HG02798 (cell line): Measurements from ENCODE around the gene SRPK2.
A peak's percentile ranks its signal among the peaks of the same experiment; 100 is the strongest.
"Not testable (repeated sequence)": the region's sequence is repeated elsewhere in the genome, so short reads cannot be mapped to it uniquely, and the experiment has no call there.

ENCODE experiments used
- ATAC-seq: cut with Tn5 transposase; IDR thresholded peaks from one replicate; pipeline ENCODE4 v1.9.1; 2021; ENCODE audit warnings: mild to moderate bottlenecking; ENCODE audit not compliant: unreplicated experiment, poor library complexity

The SRPK2 gene

GRCh38 chr7:105204520-105204919 lies 184.2 kb downstream of the SRPK2 start:
- ATAC-seq, result no peak

DNA sequence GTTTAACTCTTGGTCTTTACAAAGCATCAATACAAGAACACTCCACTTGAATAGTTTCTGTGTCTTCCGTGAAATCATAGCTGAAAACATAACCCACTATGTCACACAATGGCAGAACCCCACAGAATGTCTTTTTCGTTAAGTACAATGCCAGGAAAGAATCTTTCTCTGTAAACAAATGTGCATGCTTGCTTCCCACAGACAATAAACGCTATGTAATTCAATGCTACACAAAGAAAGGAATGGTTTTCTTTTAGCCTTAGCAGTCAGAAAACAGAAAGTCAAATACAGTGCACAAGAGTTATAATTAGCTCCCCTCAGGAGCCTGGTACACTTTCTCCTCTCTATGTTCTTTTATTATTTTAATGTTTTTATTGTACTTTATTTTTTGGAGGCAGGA lies 186.1 kb downstream of the SRPK2 start:
- ATAC-seq, result no peak

- no peak for ATAC-seq
Measured at GRCh38 chr7:105199386-105199785, 189.3 kb downstream of the SRPK2 start.

- ATAC-seq, result no peak
Measured at GRCh38 chr7:105198223-105198622, 190.5 kb downstream of the SRPK2 start.

GRCh38 chr7:105196473-105196872 lies 192.2 kb downstream of the SRPK2 start:
- no peak for ATAC-seq

GRCh38 chr7:105195891-105196290 lies 192.8 kb downstream of the SRPK2 start:
- no peak for ATAC-seq

DNA sequence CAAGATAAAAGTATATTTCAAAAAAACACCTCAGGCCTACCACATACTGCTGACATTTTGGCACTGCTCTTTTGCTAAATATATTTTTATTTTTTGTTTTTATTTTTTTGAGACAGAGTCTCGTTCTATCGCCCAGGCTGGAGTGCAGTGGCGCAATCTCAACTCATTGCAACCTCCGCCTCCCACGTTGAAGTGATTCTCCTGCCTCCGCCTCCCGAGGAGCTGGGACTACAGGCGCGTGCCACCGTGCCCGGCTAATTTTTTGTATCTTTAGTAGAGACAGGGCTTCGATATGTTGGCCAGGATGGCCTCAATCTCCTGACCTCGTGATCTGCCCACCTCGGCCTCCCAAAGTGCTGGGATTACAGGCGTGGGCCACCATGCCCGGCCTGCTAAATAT lies 193.8 kb downstream of the SRPK2 start:
- ATAC-seq, result not testable (repeated sequence)

- no peak for ATAC-seq
Measured at GRCh38 chr7:105191331-105191730, 197.4 kb downstream of the SRPK2 start.

DNA sequence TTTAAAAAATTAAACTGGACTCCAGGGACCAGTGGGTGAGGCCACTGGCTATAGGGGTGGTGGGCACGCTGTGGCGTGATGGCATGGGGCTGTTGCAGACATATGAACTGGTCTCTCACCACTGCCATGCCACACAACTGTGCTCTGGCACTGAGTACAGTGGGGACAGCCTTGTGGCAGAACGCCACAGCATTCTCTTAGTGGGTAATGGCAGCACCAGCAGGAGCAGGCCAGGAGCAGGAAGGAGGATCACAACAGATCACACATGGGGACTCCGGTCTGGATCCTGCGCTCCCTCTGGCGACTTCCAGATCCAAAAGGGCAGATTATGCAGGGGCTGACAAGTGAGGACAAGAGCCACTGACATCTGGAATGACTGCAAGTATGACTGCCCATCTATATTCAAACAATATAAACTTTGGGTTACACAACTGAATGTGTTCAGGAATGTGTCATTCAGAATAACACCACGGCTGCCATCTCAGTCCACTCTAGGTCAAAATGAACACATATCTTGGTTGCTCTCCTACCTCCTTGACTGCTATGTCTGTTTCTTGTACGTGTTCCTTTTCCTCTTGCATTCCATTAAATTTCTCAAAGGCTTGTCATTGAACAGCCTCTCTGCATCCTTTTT lies 198.7 kb downstream of the SRPK2 start:
- ATAC-seq, result no peak

DNA sequence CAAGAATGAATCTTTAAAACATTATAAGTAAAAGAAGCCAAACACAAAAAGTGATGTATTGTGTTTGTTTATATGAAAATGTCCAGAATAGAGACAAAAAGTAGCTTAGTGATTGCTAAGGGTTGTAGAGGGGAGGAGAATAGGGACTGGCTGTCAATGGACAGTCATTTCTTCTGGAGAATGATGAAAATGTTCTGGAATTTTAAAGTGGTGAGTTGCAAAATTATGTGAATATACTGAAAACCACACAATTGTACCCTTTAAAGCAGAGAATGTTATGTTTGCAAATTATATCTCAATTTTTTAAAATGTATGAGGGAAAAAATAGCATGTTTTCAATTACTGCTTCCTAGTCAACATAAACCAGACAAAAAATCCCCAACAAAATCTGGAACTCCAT lies 200.5 kb downstream of the SRPK2 start:
- ATAC-seq, result no peak

DNA sequence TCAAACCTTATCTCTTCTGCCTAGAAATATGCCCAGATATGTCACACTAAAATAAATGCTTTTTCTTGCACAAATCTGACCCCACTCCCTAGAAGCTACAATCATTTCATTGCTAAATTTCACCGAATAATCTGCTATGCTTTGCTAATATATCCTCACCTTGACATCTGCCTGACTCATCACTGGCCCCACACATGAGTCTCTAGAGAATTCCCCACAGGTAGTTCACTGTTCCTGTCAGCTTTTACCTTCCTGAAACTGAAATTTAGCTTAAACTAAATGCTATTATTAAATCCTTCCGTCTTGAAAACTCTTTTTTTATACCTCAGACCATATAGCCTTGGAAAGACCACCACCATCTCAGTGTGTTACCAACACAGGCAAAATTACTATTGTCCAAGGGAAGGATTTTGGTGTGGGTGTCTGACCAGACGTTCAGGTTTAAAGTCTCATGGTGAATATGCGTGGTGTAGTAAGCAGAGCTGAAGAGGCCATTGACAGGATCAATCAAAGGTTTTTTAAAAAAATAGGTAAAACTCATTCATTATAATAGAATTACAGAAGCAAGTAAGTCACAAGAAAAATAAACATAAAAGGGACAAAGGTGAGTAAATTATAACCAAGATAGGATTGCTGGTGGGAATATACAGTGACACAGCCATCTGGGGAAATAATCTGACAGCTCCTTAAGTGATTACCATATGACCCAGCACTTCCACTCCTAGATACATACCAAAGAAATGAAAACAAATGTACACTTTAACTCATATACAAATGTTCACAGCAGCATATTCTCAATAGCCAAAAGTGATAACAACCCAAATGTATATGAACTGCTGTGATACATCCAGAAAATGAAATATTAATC lies 201.2 kb downstream of the SRPK2 start:
- peak; percentile 57 for ATAC-seq

- ATAC-seq, result no peak
Measured at GRCh38 chr7:105185290-105186010, 203.3 kb downstream of the SRPK2 start.

- ATAC-seq, result no peak
Measured at GRCh38 chr7:105180002-105180401, 208.7 kb downstream of the SRPK2 start.

- no peak for ATAC-seq
Measured at GRCh38 chr7:105178928-105179541, 209.7 kb downstream of the SRPK2 start.

DNA sequence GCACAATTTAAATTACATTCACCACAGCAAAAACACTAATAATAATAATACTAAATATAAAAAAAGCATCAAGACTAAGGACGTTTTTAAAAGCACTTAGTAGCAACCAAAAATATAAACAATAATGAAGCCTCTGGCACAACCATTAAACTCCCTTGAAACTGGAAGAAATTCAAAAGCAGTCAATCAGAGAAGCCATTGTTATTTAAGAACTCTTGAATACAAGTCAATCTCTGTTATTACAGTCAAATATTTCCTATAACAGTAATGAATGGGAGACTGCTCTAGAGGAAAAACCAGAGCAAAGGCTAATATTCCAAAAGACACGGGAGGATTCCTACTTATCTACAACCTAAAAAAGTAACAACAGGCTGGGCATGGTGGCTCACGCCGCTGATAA lies 210.5 kb downstream of the SRPK2 start:
- ATAC-seq, result no peak

GRCh38 chr7:105177026-105177425 lies 211.7 kb downstream of the SRPK2 start:
- no peak for ATAC-seq

DNA sequence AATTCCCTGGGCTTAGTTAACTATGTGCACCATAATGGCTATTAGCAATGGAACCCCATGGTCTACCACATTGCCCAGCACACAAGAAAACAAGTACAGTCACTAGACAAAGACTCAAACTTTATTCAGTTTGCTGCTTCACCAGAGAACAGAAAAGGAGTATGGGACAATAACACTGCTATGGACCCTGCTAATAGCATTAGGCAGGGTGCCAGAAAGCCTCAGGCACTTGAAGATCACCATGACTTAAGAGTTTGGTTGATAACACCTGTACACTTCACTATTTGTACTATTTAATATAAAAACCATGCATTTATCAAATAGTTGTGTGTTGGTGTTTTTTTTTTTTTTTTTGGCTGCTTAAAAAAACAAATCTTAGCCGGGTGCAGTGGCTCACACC lies 215.1 kb downstream of the SRPK2 start:
- ATAC-seq, result no peak

DNA sequence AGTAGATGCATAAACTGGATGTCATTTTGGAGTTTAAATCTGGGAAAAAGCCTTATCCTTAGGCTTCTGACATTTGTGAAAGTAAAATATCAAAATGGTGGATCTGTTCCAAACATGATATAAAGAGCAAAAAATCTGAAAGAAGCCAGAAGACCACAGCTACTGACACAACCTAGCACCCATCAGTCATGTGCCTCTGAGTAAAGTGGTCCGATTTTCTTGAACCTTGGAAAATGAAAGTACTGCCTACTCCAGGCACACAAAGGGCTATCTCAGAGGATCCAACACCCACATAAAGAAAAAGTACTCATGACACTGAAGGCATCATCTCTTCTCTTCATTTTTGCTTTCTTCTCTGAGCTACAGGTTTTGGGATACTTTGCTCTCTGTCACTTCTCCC lies 224.0 kb downstream of the SRPK2 start:
- no peak for ATAC-seq

DNA sequence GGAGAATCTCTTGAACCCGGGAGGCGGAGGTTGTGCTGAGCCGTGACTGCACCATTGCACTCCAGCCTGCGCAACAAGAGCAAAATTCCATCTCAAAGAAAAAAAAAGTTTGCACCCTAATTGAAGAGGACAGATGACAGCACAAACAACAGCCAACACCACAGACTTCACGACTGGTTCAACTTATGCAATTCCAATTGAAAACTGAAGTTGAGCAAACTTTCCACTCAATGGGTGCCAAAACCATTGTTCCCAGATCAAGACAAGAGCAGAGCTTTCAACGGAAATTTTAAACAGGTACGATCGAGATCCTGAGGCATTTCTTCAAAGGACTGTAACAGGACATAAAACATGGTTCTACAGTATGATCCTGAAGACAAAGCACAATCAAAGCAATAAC lies 225.0 kb downstream of the SRPK2 start:
- ATAC-seq, result no peak

GRCh38 chr7:105161366-105161765 lies 227.4 kb downstream of the SRPK2 start:
- ATAC-seq, result no peak

- no peak for ATAC-seq
Measured at GRCh38 chr7:105157278-105157677, 231.4 kb downstream of the SRPK2 start.
